Inferior parietal cortex (tissue), 1 donor: ENCODE measurements around the gene NIP7.

Experiments
- DNase-seq: peaks from one replicate; pipeline ENCODE4 v3.0.0-alpha.2; 2016; ENCODE audit errors: extremely low spot score

NIP7 gene

GRCh38 chr16:69318911-69319289, 20.7 kb upstream of the NIP7 start:
- no peak for DNase-seq

GRCh38 chr16:69319381-69319780, 20.2 kb upstream of the NIP7 start:
- DNase-seq, result no peak

GRCh38 chr16:69319826-69320739, 19.5 kb upstream of the NIP7 start:
- no peak for DNase-seq

- no peak for DNase-seq
Observed at GRCh38 chr16:69320740-69321073, 18.9 kb upstream of the NIP7 start.

- no peak for DNase-seq
Observed at GRCh38 chr16:69321080-69321479, 18.5 kb upstream of the NIP7 start.

GRCh38 chr16:69322343-69322742, 17.2 kb upstream of the NIP7 start:
- DNase-seq, result no peak

GRCh38 chr16:69323415-69323814, 16.2 kb upstream of the NIP7 start:
- no peak for DNase-seq

GRCh38 chr16:69324013-69324531, 15.5 kb upstream of the NIP7 start:
- DNase-seq, result no peak

GRCh38 chr16:69324585-69325253, 14.9 kb upstream of the NIP7 start:
- DNase-seq, result no peak

- no peak for DNase-seq
Observed at GRCh38 chr16:69325784-69326171, 13.8 kb upstream of the NIP7 start.

- DNase-seq, result no peak
Observed at GRCh38 chr16:69326172-69326873, 13.2 kb upstream of the NIP7 start.

GRCh38 chr16:69327585-69328310, 11.8 kb upstream of the NIP7 start:
- DNase-seq, result no peak

GRCh38 chr16:69328854-69329316, 10.7 kb upstream of the NIP7 start:
- DNase-seq, result no peak

- no peak for DNase-seq
Observed at GRCh38 chr16:69329369-69330285, 9.9 kb upstream of the NIP7 start.

GRCh38 chr16:69330286-69331109, 9.1 kb upstream of the NIP7 start, which contains the start of gene PDF:
Gene PDF, minus strand, starts transcription at chr16:69330588. Its CDS starts 18 bp downstream, at chr16:69330570.
- DNase-seq, result peak; percentile 94

- no peak for DNase-seq
Observed at GRCh38 chr16:69334696-69335095, 4.9 kb upstream of the NIP7 start.

- DNase-seq, result no peak
Observed at GRCh38 chr16:69338557-69339288, 849 bp upstream of the NIP7 start.

- no peak for DNase-seq
Observed at GRCh38 chr16:69340095-69340644, 598 bp downstream of the NIP7 start.

- DNase-seq, result no peak
Observed at GRCh38 chr16:69344171-69344570, 4.6 kb downstream of the NIP7 start.
